NCI-H460 (cell line): Measurements from ENCODE around the gene ZC3H11A. TPM values are rescaled to one million over a fixed set of nuclear protein-coding genes. Genes with fewer than 3 reads are reported as not detected.

Source experiments
- DNase-seq: peaks from one replicate; pipeline ENCODE4 v3.0.0-alpha.2; 2016; ENCODE audit warnings: low read depth; ENCODE audit errors: extremely low read depth
- small RNA-seq, 2 experiments: library from RNA; depleted of rRNA; stranded (forward); fragments of <200 nt; gene quantifications; one replicate each; pipeline ENCODE3, GENCODE V24; 2014
- total RNA-seq: library from RNA; depleted of rRNA; stranded (reverse); fragments of >200 nt; shearing (Covaris generic); gene quantifications from 2 replicates; pipeline ENCODE4 v1.2.3, GENCODE V29; 2014; rRNA removed

The ZC3H11A gene
- total RNA-seq, 1 experiment from 2014 or later: 162 TPM

DNA sequence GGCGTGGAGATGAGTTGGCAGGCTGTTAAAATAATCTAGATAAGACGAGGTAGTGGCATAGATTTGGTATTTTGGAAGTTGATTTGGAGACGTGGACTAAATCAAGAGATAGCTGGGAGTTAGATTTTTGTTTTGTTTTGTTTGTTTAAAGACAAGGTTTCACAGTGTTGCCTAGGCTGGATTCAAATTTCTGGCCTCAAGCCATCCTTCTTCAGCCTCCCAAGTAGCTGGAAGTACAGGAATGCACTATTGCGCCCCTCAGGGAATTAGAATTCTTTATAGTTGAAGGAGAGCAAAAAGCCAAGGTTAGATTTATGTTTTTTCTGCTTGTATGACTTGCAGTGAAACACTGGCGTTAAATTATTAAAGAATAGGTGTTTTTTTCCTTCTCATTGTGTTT is 43.7 kb downstream of the ZC3H11A start:
- no peak for DNase-seq

DNA sequence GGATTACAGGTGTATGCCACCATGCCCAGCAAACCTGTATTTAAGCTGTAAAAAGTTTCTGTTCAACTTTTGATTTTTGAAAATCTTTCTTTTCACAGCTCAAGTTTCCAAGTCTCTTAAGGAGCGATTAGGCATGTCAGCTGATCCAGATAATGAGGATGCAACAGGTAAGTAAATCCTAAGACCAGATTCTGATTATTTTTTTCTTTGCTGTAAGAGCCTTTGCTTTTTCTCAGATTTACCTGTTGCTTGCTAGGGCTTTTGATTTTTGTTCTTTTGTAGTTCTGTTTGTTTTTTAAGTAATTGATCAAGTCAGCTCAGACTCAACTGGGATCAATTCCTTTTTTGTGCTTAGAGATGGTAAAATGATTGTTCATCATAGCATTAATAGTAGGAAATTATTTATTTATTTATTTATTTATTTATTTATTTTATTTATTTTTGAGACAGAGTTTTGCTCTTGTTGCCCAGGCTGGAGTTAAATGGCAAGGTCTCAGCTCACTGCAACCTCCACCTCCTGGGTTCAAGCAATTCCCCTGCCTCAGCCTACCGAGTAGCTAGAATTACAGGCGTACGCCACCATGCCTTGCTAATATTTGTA is 44.9 kb downstream of the ZC3H11A start:
- DNase-seq: no peak

GRCh38 chr1:203842559-203842876 is 47.1 kb downstream of the ZC3H11A start:
- DNase-seq: no peak

GRCh38 chr1:203843435-203843834 is 48.0 kb downstream of the ZC3H11A start:
- no peak for DNase-seq

Small RNA genes lying within 50 kb of the gene (small RNA-seq; reads per million reads assigned to genes)
- gene ZC3H11A: 0.27 to 2.1 reads per million in 2 experiments

Other genes with a start within 250 kb of the ZC3H11A start
- 6.5 and 7.1 TPM in 2 replicates for gene ATP2B4, start 168.8 kb upstream of the ZC3H11A start, total RNA-seq
- gene LAX1, start 30.4 kb upstream of the ZC3H11A start, total RNA-seq: not detected in 2 replicates
- gene ZBED6, start within 50 bp of the ZC3H11A start, total RNA-seq: 21.4 and 22.8 TPM in 2 replicates
- gene SNRPE, start 66.0 kb downstream of the ZC3H11A start, total RNA-seq: 230 and 245 TPM in 2 replicates